ENCODE data around the gene RAB3GAP1.
A peak's percentile ranks its signal among the peaks of the same experiment; 100 is the strongest.
"Not testable (repeated sequence)": the region's sequence is repeated elsewhere in the genome, so short reads cannot be mapped to it uniquely, and the experiment has no call there.

RAB3GAP1 gene

DNA sequence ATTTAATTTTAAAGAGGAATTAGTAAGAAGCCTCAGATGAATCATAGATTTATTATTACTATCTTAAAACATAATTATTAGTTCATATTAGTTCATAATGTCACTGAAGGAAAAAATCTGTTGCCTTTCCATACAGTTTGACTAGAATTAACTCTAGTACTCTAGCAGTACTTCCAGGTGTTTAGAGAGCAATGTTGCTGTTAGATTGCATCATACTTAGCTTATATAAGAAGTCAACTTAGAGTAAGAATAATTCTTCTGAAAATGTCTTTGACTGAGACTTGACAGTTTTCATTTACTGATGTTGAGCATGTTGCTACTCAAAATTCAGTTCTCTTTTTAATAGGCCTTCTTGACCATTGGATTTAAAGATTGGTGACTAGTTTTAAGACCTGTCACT is 4.7 kb downstream of the RAB3GAP1 start:
- DNase-seq = no peak

DNA sequence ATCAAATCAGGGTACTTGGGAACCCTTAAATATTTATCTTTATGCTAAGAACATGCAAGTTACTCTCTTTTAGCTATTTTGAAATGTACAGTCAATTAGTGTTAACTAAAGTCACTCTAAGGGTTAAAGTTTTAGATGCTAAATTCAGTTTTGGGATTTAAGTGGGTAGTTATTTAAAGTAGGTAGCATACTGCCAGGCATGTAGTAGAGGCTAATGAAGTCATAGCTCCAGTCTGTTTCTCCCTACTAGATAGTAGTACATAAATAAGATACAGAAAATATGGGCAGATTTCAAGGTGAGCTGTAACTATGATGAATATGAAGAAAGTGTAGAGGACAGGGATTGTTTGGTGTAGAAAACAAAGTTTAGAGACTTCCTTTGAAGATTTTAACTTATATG is 7.5 kb downstream of the RAB3GAP1 start:
- DNase-seq = no peak

DNA sequence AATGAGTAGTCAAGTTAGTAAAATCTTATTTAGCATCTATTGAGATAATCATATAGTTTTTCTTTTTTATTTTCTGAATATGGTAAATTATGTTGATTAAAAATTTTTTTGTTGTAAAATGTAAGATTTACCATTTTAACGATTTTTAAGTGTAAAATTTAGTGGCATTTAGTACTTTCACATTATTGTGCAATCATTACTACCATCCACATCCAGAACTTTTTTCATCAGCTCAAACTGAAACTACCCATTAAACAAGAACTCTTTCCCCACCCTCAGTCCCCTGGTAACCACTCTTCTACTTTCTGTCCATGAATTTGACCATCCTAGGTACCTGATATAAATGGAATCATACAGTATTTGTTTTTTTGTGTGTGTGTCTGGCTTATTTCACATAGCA is 11.1 kb downstream of the RAB3GAP1 start:
- no peak for DNase-seq

DNA sequence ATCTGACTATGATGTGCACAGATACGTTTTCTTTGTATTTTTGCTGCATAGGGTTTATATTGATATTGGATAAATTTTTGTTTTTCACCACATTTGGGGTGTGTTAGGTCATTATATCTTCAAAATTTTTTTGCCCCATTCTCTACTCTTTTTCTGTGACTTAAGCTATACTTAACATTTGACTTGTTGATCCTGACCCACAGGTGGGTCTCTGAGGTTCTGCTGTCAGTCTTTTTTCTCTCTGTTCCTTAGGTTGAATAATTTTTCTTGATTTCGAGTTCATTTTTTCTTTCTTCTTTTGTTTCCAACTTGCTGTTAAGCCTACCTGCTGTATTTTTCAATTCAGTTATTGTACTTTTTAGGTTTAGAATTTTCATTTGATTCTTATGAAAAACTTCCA is 12.1 kb downstream of the RAB3GAP1 start:
- DNase-seq = no peak

DNA sequence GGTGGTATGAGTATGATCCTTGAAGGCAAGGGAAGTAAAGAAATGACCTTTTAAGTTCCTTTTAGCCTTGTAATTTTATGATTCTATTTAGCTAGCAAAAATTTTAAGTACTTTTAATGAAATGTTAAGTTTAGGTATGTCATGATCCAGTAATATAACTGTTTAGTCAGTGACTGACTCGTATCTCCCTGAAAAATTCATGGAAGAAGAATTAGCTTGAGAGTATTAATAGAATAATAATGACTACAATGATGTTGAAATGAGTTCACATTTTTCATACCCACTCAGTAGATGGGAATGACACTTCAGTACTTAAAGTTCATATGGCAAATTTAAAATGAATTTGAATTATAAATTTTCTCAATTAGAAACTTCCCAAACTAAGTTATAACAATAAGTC is 14.6 kb downstream of the RAB3GAP1 start:
- DNase-seq = no peak

DNA sequence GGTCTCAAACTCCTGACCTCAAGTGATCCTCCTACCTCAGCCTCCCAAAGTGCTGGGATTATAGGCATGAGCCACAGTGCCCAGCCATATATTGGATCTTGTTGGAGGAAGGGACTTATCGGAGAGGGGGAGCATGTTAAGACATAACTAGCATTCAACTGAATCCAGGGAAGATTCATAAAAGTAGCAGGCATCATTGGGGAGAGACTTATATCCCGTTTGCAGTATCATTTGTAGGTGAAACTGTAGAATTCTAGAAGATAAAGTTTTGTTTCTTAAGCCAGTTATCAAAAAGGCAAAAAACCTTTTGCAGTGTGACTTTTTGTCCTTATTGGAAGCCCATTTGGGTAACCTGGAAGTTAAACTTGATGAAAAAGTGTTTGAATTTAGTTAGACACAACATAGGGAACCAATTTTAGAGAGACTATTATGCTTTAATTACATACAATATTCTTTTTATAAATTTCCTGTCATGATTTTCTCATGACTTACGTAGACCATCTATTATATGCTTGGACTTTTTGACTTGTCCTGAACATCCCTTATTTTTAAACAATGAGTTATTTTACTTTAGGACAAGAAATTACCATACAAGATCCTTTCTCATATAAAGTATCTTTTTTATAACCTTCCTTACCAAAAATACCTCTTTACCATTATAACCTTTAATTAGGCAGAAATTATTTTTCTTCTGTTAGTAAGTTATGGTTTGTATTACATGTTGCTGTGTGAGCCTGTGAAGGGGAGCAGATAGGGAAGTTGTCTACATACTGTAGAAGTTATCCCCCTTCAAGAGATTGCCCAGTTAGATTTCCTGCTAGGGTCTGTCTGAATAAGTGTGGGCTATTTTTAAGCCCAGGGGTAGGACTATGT is 20.3 kb downstream of the RAB3GAP1 start:
- no peak for DNase-seq

DNA sequence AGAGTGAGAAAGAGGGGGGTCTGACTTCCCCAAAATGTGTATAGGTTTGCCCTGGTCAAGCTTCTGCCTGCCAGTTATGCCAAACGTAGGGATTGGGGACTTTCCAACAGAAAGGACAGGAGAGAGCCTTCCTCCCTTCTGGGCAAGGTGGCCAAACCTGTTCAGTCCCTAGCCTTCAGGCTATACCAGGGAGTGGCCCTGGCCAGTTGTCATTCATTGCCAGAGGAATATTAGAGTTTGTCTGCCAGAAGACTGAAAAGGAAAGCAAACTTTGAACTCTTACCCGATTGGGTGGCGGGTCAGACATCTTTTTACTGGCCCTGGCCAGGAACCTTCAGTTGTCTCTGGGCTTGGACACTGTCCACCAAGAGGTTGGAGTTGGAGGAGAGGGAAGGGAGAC is 22.1 kb downstream of the RAB3GAP1 start:
- no peak for DNase-seq

DNA sequence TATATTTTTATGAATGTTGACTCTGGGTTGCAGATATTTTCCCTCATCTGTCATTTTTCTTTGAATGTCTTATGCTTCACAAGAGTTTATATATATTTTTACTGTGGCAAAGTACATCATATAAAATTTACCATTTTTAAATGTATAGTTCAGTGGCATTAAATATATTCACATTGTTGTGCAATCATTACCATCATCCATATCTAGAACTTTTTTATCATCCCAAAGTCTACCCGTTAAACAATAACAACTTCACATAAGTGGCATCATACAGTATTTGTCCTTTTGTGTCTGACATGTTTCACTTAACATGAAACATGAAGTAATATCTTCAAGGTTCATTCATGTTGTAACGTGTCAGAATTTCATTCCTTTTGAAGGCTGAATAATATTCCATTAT is 24.5 kb downstream of the RAB3GAP1 start:
- no peak for DNase-seq

DNA sequence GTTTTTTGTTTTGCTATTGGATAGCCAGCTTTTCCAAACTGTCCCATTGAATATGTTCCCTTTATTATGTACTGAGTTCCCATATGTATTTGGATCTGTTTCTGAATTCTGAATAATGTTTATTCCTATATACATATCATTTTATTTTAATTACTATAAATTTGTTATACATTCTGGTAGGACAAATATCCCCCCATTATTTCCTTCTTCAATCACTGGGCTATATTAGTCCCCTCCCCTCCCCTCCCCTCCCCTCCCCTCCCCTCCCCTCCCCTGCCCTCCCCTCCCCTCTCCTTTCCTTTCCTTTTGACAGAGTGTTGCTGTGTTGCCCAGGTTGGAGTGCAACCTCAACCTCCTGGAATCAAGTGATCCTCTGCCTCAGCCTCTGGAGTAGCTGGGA is 26.3 kb downstream of the RAB3GAP1 start:
- no peak for DNase-seq

DNA sequence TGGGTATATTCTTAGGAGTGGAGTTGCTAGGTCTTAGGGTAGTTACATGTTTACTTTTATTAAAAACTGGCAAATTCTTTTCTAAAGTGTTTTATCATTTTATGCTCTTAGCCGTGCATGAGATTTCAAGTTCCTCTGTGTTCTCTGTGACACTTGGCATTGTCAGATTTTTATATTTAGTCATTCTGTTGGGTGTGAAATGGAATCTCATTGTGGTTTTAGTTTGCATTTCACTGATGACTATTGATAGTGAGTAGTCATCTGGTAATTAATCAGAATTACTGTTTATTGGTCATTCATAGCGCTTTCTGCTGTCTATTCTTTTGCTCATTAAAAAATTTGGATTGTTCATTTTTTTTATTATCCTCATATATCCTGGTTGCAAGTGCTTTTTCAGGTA is 34.1 kb downstream of the RAB3GAP1 start:
- no peak for DNase-seq

DNA sequence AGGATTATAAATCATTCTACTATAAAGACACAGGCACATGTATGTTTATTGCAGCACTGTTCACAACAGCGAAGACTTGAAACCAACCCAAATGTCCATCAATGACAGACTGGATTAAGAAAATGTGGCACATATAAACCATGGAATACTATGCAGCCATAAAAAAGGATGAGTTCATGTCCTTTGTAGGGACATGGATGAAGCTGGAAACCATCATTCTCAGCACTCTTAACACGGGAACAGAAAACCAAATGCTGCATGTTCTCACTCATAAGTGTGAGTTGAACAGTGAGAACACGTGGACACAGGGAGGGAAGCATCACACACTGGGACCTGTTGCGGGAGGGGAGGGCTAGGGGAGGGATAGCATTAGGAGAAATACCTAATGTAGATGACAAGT is 37.5 kb downstream of the RAB3GAP1 start:
- DNase-seq = not testable (repeated sequence)

DNA sequence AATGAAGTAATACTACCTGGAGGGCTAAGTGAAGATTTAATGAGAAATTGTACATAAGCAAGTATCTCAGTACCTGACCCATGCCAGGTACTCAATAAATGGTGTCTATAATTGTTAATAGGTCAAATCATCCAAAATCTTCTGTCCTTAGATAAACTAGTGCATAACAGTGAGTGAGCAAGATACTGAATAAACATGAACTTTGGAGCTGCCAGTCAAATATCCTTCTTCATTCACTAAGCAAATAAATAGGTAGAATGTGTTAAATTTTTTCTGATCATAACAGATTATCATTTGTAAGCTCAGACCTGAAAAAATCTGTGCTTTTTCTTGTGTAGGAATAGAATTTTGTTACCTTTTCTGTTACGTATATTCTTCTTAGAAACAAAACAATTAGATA is 39.6 kb downstream of the RAB3GAP1 start:
- no peak for DNase-seq

DNA sequence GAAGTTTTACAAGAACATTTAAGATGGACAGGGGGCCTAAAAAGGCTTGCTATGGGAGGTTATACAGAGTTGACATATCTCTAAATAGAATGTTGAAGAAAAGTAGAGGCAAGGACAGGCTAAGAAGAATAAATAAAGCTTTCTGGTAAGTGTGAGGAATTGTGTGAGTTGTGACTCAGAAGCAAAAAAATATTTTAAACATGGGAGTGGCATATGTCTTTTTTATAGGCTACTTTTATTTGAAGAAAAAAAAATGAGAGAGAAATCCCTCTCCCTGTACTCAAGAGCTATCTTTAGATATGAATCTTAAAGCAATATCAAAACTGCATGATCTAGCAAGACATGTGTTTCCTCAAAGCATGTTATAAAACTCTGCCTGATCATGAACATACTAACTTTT is 41.1 kb downstream of the RAB3GAP1 start:
- no peak for DNase-seq

DNA sequence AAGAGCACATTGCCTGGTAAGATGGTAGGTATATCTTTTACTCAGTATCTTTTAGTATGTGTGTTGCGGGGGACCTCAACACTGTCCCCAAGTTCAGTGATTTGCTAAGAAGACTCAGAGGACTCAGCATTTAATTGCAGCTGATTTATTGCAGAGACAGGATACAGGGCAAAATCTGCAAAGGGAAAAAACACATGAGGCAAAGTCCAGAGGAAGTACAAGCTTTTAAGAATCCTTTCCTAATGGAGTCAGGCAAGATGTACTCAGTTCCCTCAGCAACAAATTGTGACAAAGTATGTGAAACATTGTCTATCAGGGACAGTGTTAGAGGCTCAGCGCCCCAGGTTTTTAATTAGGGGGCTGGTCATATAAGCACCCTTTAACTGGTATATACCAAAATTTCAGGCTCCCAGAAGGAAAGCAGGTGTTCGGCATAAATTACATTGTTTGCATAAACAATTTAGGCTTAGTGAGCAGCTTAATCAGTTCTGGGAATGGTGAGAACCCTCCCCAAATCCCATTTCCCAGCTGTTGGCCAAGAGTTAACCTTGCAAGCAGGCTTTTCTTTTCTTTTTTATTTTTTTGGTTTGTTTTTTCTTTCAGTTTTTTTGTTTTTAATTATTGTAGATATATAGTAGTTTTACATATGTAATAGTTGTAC is 41.7 kb downstream of the RAB3GAP1 start:
- DNase-seq = peak; percentile 54

DNA sequence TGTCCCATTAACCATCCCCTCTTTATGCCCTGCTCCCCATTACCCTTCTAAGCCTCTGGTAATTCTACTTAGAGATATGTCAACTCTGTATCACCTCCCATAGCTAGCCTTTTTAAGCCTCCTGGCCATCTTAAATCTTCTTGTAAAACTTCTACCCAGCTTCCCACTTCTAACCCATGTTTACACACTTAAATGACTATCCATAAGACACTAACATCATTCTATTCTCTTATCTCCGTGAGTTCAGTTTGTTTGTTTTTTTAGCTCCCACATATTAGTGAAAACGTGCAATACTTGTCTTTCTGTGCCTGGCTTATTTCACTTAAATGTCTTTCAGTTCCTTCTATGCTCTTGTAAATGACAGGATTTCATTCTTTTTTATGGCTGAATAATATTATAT is 42.4 kb downstream of the RAB3GAP1 start:
- DNase-seq = no peak

DNA sequence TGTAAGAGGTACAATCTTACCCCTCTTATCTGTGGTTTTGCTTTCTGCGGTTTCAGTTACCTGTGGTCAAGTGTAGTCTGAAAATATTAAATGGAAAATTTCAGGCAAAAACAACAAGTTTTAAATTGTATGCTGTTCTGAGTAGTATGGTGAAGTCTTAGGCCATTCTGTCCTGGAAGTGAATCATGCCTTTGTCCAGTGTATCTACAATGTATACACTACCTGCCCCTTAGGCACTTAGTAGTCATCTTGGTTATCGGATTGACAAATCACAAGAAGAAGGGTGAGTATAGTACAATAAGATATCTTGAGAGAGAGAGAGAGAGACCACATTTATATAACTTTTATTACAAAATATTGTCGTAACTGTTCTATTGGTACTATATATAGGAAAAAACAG is 43.5 kb downstream of the RAB3GAP1 start:
- DNase-seq = no peak

DNA sequence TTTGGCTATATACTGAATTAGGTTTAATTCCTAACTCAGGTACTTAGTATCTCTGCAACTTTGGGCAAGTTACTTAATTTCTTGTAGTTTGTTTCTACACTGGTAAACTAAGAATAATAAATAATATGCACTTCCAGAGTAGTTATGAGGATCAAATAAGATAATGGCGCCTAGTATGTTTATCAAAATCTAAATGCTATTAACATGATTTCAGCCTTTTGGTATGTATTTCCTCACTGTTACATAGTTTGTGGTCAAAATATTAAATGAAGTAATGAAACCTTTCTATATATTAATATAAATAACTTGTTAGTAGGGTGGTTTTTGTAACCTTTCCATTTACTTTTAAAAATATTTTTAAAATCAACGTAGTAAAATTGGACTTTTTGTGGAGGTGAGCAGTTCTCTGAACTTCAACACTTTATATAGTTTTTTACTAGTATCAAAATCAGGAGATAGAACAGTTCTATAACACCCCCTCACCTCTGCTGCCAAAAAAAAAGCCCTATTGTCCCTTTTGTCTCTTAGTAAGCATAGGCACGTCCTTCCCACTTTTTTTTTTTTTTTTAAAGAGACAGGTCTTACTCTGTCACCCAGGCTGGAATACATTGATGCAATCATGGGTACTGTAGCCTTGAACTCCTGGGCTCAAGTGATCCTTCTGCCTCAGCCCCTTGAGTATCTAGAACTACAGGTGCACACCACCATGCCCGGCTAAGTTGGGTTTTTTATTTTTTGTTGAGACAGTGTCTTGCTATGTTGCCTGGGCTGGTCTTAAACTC is 44.8 kb downstream of the RAB3GAP1 start:
- no peak for DNase-seq

DNA sequence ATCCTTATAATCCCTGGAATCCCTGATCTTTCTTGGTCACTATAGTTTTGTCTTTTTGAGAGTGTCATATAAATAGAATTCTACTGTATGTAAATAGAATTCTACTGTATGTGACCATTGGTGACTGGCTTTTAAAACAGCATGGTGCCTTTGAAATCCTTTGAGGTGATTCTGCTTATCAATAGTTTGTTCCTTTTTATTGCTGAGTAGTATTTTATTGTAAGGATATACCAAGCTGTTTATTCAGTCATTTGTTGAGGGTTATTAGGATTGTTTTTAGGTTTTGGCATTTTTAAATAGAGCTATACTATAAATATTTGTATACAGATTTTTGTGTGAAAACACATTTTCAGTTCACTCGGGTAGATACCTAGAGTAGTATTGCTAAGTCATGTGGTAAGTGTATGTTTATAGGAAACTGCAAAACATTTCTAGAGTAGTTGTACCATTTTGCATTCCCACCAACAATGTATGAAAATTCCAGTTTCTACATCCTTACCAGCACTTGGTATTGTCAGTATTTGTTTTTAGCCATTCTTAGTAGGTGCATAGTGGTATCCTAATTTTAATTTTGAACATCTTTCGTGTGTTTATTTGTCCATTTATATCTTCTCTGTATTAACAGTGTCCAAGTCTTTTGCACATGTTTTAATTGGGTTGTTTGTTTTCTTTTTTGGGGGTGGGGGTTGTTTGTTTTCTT is 45.6 kb downstream of the RAB3GAP1 start:
- no peak for DNase-seq

DNA sequence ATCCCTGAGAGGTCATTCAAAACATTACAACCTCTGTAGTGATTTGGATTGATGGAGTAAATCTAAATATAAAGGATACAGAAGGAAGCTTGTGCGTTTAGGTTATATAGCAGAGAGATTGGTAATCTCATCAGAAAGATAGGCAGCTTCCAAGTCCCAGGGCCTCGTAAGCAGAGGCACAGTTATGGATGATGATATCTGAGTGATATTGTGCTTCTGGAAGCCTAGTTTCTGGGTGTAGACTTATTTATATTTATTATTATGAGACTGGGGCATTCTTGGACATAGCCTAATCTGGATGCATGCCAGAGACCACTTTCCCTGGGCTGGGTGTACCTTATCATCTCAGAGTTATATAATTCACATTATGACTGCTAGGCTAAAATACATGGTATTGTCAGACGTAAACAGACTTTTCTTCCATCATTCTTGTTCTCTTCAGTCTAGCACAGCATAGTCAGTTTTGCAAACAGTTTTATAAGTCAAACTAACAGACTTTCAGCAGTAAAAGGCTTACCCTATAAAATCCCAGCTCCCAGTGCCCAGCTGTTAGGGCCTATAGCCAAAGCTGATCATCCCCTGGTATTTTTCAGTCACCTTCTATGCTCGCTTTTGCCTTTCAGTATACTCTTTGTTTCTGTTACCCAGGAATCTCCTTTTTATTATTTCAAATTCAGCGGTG is 47.9 kb downstream of the RAB3GAP1 start:
- no peak for DNase-seq

DNA sequence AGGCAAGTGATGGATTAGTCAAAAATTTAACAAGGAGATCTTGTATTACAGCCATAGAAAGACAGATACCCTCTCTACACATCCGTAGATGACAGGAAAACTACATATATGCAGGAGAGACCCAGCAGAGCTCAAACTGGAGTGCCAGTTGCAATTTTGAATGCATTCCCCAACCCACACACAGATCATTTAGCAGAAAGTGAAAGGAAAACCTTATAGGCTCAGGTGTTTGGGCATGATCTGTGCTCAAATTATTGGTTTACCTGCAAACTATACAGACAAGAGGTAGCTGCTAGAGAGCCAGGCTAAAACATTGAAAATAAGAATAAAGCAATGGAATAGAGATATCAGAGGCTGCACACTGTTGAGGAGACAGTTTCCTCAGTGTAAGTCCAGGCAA is 51.8 kb downstream of the RAB3GAP1 start:
- DNase-seq = no peak

DNA sequence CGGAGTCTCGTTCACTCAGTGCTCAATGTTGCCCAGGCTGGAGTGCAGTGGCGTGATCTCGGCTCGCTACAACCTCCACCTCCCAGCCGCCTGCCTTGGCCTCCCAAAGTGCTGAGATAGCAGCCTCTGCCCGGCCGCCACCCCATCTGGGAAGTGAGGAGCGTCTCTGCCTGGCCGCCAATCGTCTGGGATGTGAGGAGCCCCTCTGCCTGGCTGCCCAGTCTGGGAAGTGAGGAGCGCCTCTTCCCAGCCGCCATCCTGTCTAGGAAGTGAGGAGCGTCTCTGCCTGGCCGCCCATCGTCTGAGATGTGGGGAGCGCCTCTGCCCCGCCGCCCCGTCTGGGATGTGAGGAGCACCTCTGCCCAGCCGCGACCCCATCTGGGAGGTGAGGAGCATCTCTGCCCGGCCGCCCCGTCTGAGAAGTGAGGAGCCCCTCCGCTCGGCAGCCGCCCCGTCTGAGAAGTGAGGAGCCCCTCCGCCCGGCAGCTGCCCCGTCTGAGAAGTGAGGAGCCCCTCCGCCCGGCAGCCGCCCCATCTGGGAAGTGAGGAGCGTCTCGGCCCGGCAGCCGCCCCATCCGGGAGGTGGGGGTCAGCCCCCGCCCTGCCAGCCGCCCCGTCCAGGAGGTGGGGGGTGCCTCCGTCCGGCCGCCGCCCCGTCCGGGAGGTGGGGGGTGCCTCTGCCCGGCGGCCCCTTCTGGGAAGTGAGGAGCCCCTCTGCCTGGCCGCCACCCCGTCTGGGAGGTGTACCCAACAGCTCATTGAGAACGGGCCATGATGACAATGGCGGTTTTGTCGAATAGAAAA is 53.6 kb downstream of the RAB3GAP1 start:
- DNase-seq = not testable (repeated sequence)

DNA sequence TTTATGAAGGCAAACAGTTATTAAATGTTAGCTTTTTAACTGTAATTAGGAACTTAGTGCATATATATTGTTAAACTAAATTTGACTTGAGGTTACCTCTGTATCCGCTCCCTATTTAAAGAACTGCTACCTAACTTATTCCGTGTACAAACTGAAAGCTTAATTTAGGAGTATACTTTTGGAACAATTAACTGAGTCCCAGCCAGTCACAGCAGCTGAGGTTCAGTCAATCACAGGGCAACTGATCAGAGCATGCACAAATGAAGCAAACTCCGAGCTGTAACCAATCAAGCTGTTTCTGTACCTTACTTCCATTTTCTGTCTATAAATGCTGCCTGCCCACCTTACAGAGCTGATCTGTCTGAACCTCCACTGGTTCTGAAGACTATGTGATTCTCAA is 61.2 kb downstream of the RAB3GAP1 start:
- no peak for DNase-seq
